Activated T-helper 1 cell treated with anti-CD3 and anti-CD28 coated beads, Interleukin-12 subunit alpha, Interleukin-12 subunit beta, Interleukin-2, Interleukin-4 antibody, amounts not matched to agents 30 ng/mL and 10 ng/mL and 1 ng/mL, durations not matched to agents 14 hours and 24 hours and 36 hours (primary cell): ENCODE results near the gene PILRB. TPM values are rescaled to one million over a fixed set of nuclear protein-coding genes. Genes with fewer than 3 reads are reported as not detected.
A peak's percentile ranks its signal among the peaks of the same experiment; 100 is the strongest.
"Not testable (repeated sequence)": the region's sequence is repeated elsewhere in the genome, so short reads cannot be mapped to it uniquely, and the experiment has no call there.

Experiments used
- DNase-seq: peaks from one replicate; pipeline ENCODE4 v3.0.0; 2021; ENCODE audit warnings: low spot score
- H3K27ac Mint-ChIP-seq: one replicate; pipeline ENCODE4 v1.8.0; 2021; ENCODE audit warnings: mild to moderate bottlenecking, mixed read lengths
- H3K27me3 Mint-ChIP-seq: one replicate; pipeline ENCODE4 v1.8.0; 2022; ENCODE audit warnings: mild to moderate bottlenecking, moderate library complexity, mixed read lengths; ENCODE audit not compliant: insufficient read depth
- H3K36me3 Mint-ChIP-seq: one replicate; pipeline ENCODE4 v1.8.0; 2021; ENCODE audit warnings: low read depth, mixed read lengths
- H3K4me1 Mint-ChIP-seq: one replicate; pipeline ENCODE4 v1.8.0; 2021; ENCODE audit warnings: low read depth, mixed read lengths
- H3K4me3 Mint-ChIP-seq: one replicate; pipeline ENCODE4 v1.8.0; 2021; ENCODE audit warnings: mild to moderate bottlenecking, moderate library complexity, mixed read lengths
- H3K9me3 Mint-ChIP-seq: one replicate; pipeline ENCODE4 v1.8.0; 2021; ENCODE audit warnings: mixed read lengths
- intact Hi-C: fragments of 100-400 bp; cut with micrococcal nuclease; formaldehyde crosslinking; loops from one replicate; pipeline ENCODE4 v1.15.1; 2024
- total RNA-seq: library from RNA; stranded (reverse); gene quantifications from 2 replicates; pipeline ENCODE4 v1.2.3, GENCODE V29; 2022

The PILRB gene
- total RNA-seq, 1 donor from 2014 or later, result 82.6 TPM

DNA sequence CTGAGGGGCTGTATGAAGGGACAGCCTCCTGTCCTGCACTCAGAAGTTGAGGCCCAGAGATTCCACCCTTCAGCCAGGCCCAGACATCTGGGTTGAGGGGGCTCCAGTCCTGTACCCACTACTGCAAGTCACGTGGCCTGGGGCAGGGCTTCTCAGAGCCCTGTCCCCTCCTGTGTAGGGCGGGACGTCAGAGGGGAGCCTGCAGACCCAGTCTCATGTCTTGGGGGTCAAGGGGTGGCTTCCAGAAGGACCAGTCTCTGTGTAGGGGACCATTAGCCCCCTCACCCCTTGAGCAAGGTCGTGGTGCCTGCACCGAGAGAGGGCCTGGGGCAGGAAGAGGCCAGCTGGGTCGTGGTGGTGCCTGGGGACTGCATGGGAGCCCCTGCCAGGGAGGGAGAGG lies 14.8 kb downstream of the PILRB start:
- no peaks in the 10 kb centered on the region for H3K27me3 Mint-ChIP-seq
- no peak for DNase-seq
- intact Hi-C loops, result loop anchor here (2.0 kb wide), 1 partner anchor 34 kb away; no protein-coding TSS in a partner anchor
- no peaks in the 10 kb centered on the region for H3K9me3 Mint-ChIP-seq
- H3K4me3 Mint-ChIP-seq, result no peak overlapping the region
- H3K36me3 Mint-ChIP-seq, result peaks cover 2% of the 10 kb centered on the region
- H3K4me1 Mint-ChIP-seq, result peaks cover 27% of the 10 kb centered on the region
- H3K27ac Mint-ChIP-seq, result peak overlapping the region; percentile 71

DNA sequence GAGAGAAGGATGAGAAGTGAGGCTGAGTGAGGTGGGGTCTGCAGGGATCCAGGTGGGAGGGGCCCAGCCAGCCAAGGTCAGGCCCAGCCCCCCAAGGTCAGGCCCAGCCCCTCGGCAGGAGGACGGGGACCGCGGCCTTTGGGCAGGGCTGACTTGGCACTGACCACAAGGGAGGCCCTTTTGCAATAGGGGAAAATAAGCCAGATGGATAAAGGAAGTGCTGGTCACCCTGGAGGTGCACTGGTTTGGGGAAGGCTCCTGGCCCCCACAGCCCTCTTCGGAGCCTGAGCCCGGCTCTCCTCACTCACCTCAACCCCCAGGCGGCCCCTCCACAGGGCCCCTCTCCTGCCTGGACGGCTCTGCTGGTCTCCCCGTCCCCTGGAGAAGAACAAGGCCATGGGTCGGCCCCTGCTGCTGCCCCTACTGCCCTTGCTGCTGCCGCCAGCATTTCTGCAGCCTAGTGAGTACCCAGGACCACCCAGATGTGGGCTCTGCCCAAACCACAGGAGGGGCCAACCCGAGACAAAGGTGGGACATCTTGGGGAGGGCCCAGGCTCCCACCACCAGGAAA lies 15.4 kb downstream of the PILRB start, which contains the start of gene PILRA:
Gene PILRA (plus strand): TSS at position 227 of the 571 bp plus-strand sequence. CDS start 170 bp downstream, at position 397.
- no peak for DNase-seq
- peak within 1 kb of the TSS; percentile 71 for H3K27ac Mint-ChIP-seq
- no peak within 1 kb of the TSS for H3K4me3 Mint-ChIP-seq
- peaks cover 3% of the 10 kb centered on the region for H3K36me3 Mint-ChIP-seq
- peaks cover 26% of the 10 kb centered on the region for H3K4me1 Mint-ChIP-seq
- no peaks in the 10 kb centered on the region for H3K9me3 Mint-ChIP-seq
- intact Hi-C loops, result loop anchor here (2.0 kb wide), 1 partner anchor 33 kb away; no protein-coding TSS in a partner anchor
- no peaks in the 10 kb centered on the region for H3K27me3 Mint-ChIP-seq

GRCh38 chr7:100373870-100374598 lies 16.1 kb downstream of the PILRB start:
- H3K27ac Mint-ChIP-seq, result not testable (repeated sequence)
- intact Hi-C loops, result loop anchor here (2.0 kb wide), 1 partner anchor 33 kb away; no protein-coding TSS in a partner anchor

GRCh38 chr7:100374601-100375000 lies 16.7 kb downstream of the PILRB start:
- no peaks in the 10 kb centered on the region for H3K9me3 Mint-ChIP-seq
- DNase-seq, result no peak
- H3K27ac Mint-ChIP-seq, result no peak overlapping the region
- intact Hi-C loops, result no loop called here
- peaks cover 26% of the 10 kb centered on the region for H3K4me1 Mint-ChIP-seq
- H3K36me3 Mint-ChIP-seq, result peaks cover 4% of the 10 kb centered on the region
- no peak overlapping the region for H3K4me3 Mint-ChIP-seq
- no peaks in the 10 kb centered on the region for H3K27me3 Mint-ChIP-seq

More at GRCh38 chr7:100373870-100374598, 16.1 kb downstream of the PILRB start:
- H3K4me3 Mint-ChIP-seq, H3K9me3 Mint-ChIP-seq, H3K36me3 Mint-ChIP-seq, H3K27me3 Mint-ChIP-seq, DNase-seq: not testable (repeated sequence)
- H3K4me1 Mint-ChIP-seq, result peaks cover 26% of the 10 kb centered on the region

GRCh38 chr7:100376066-100376465 lies 18.1 kb downstream of the PILRB start:
- Mint-ChIP-seq H3K27me3 (no peaks in the 10 kb centered on the region), H3K27ac (no peak overlapping the region), H3K4me3 (no peak overlapping the region), H3K36me3 (peaks cover 4% of the 10 kb centered on the region), H3K4me1 (peaks cover 24% of the 10 kb centered on the region), H3K9me3 (no peaks in the 10 kb centered on the region)
- no peak for DNase-seq
- intact Hi-C loops, result no loop called here

DNA sequence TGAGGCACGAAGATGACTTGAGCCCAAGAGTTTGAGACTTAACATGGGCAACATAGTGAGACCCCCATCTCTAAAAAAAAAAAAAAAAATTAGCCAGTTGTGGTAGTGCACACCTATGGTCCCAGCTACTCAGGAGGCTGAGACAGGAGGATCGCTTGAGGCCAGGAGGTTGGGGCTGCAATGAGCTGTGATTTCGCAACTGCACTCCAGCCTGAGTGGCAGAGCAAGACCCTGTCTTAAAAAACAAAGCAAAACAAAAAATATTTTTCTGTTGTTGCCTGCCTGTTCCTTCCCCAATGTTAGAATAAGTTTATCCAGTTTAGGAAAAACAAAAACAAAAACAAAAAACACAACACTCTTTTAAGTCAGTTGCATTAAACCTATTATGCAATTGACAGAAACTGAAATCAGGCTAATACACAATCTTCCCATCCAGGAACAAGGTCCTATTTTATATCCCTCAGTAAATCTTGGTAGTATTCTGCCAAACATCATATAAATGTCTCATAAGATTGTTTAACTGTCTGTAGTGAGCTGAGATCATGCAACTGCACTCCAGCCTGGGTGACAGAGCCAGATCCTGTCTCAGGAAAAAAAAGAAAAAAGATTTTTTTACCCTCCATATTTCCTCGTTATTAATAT lies 20.3 kb downstream of the PILRB start:
- H3K27me3 Mint-ChIP-seq, result no peaks in the 10 kb centered on the region
- no peak overlapping the region for H3K4me3 Mint-ChIP-seq
- H3K9me3 Mint-ChIP-seq, result no peaks in the 10 kb centered on the region
- DNase-seq, result no peak
- no peak overlapping the region for H3K27ac Mint-ChIP-seq
- H3K36me3 Mint-ChIP-seq, result peaks cover 4% of the 10 kb centered on the region
- intact Hi-C loops, result no loop called here
- peaks cover 10% of the 10 kb centered on the region for H3K4me1 Mint-ChIP-seq

DNA sequence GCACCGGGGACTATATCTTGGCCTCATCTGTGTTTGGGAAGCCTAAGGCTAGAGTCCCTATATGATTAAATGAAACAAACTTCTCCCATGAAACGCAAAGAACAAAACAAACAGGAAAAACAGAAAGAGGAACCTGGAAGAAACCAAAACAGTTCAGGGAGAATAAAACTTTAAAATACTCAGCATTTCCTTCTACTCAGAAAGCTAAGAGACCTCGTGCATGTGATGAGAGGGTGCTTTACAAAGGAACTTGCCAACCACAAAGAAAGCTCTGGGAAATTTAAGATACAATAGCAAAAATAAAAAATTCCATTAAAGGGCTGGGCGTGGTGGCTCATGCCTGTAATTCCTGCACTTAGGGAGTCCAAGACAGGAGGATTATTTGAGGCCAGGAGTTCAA lies 22.3 kb downstream of the PILRB start:
- Mint-ChIP-seq H3K4me3 (no peak overlapping the region), H3K4me1 (peaks cover 5% of the 10 kb centered on the region), H3K36me3 (peaks cover 2% of the 10 kb centered on the region), H3K27me3 (peaks cover 7% of the 10 kb centered on the region), H3K27ac (no peak overlapping the region), H3K9me3 (no peaks in the 10 kb centered on the region)
- intact Hi-C loops, result no loop called here
- no peak for DNase-seq

- DNase-seq, H3K4me3 Mint-ChIP-seq, intact Hi-C loops, H3K27me3 Mint-ChIP-seq, H3K36me3 Mint-ChIP-seq, H3K27ac Mint-ChIP-seq, H3K4me1 Mint-ChIP-seq, H3K9me3 Mint-ChIP-seq: not testable (repeated sequence)
These were observed 23.8 kb downstream of the PILRB start for GRCh38 chr7:100381531-100382233.

GRCh38 chr7:100382234-100382853 lies 24.4 kb downstream of the PILRB start:
- H3K4me3 Mint-ChIP-seq, intact Hi-C loops, H3K4me1 Mint-ChIP-seq, H3K36me3 Mint-ChIP-seq, H3K27ac Mint-ChIP-seq, DNase-seq, H3K9me3 Mint-ChIP-seq, H3K27me3 Mint-ChIP-seq: not testable (repeated sequence)

- H3K4me3 Mint-ChIP-seq, result no peak overlapping the region
- DNase-seq, result no peak
- intact Hi-C loops, result no loop called here
- peaks cover 14% of the 10 kb centered on the region for H3K27me3 Mint-ChIP-seq
- H3K36me3 Mint-ChIP-seq, result no peaks in the 10 kb centered on the region
- peaks cover 5% of the 10 kb centered on the region for H3K4me1 Mint-ChIP-seq
- no peaks in the 10 kb centered on the region for H3K9me3 Mint-ChIP-seq
- H3K27ac Mint-ChIP-seq, result no peak overlapping the region
These were observed 26.8 kb downstream of the PILRB start for GRCh38 chr7:100384628-100385294.

- H3K36me3 Mint-ChIP-seq, result no peaks in the 10 kb centered on the region
- H3K9me3 Mint-ChIP-seq, result no peaks in the 10 kb centered on the region
- intact Hi-C loops, result no loop called here
- peaks cover 26% of the 10 kb centered on the region for H3K27me3 Mint-ChIP-seq
- no peak overlapping the region for H3K4me3 Mint-ChIP-seq
- no peak for DNase-seq
- peaks cover 5% of the 10 kb centered on the region for H3K4me1 Mint-ChIP-seq
- no peak overlapping the region for H3K27ac Mint-ChIP-seq
These were observed 29.0 kb downstream of the PILRB start for GRCh38 chr7:100386940-100387339.

DNA sequence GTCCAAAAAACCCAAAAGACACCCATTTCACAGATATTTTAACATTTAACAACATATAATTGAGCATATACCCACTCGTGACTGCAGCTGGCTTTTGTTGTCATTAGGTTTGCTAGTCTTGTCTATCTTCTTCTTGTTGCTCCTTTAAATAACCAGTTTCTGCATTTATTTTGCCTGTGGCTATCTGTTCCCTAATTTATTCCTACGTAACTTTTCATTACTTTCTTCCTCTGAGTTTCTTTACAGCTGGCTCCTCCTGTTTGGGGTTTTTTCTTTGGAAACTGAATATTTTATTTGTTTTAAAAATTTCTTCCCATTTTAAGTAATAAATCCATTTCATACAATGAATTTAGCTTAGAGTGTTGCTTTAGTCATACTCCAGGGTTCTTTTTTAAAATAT lies 29.8 kb downstream of the PILRB start:
- no peaks in the 10 kb centered on the region for H3K9me3 Mint-ChIP-seq

More for the DNA sequence above, 29.8 kb downstream of the PILRB start:
- intact Hi-C loops, result no loop called here
- H3K4me1 Mint-ChIP-seq, result peaks cover 9% of the 10 kb centered on the region
- H3K27ac Mint-ChIP-seq, result no peak overlapping the region
- no peak overlapping the region for H3K4me3 Mint-ChIP-seq
- no peak for DNase-seq
- H3K27me3 Mint-ChIP-seq, result peaks cover 34% of the 10 kb centered on the region
- H3K36me3 Mint-ChIP-seq, result no peaks in the 10 kb centered on the region
